ENCODE measurements around the gene PPP1R12C.

DNA sequence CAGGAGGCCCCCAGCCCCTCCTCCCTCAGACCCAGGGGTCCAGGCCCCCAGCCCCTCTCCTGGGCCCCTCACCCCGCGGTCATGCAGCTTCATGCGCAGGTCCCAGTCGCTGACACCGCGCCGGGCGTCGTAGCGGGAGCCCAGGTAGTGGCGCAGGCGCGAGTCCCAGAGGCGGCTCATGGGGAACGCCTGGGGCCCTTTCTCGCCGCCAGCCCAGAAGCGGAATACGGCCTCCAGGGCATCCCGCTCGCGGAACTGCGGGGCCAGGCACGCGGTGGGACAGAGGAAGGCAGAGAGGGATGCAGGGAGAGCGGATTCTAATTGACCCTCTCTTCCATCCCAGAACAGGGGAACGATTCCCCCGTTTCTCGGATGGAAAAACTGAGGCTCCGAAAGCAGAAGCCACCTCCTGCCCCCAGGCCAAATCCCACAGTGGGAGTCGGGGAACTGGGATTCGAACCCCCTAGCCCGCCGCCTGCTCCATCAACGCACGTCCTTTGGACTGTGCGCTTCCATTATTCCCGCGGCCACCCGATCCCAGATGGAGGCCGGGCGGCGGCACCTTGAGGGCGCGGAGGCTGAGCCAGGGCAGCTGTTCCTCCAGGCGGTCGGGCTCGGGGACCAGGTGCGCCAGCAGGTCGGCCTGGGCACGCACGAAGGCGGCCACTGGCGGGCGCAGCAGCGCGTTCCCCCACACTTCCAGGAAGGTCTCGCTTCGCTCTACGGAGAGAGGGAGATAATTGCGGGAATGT, 44.3 kb upstream of the PPP1R12C start:
- TF ChIP-seq, protein P1, sequence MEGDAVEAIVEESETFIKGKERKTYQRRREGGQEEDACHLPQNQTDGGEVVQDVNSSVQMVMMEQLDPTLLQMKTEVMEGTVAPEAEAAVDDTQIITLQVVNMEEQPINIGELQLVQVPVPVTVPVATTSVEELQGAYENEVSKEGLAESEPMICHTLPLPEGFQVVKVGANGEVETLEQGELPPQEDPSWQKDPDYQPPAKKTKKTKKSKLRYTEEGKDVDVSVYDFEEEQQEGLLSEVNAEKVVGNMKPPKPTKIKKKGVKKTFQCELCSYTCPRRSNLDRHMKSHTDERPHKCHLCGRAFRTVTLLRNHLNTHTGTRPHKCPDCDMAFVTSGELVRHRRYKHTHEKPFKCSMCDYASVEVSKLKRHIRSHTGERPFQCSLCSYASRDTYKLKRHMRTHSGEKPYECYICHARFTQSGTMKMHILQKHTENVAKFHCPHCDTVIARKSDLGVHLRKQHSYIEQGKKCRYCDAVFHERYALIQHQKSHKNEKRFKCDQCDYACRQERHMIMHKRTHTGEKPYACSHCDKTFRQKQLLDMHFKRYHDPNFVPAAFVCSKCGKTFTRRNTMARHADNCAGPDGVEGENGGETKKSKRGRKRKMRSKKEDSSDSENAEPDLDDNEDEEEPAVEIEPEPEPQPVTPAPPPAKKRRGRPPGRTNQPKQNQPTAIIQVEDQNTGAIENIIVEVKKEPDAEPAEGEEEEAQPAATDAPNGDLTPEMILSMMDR (IDR thresholded peaks at IDR 0.05): no peak
- no peak for TF ChIP-seq EP300 (IDR thresholded peaks at IDR 0.05)
- TF ChIP-seq POLR2A (IDR thresholded peaks at IDR 0.05): no peak

Data from tibial nerve (tissue), 4 donors.